K562 (cell line): ENCODE measurements around the gene ANKH. TPM values are rescaled to one million over a fixed set of nuclear protein-coding genes. Genes with fewer than 3 reads are reported as not detected.

Experiments used
- GTF2A2 ChIP-seq: IDR thresholded peaks from 2 replicates; pipeline ENCODE4 v1.6.1; 2016; ENCODE audit warnings: mild to moderate bottlenecking, missing genetic modification characterization, missing compliant biosample characterization
- NFIC ChIP-seq: fragments of 450-650 bp; IDR thresholded peaks from 2 replicates; pipeline ENCODE4 v1.6.1; 2017; ENCODE audit warnings: mild to moderate bottlenecking, inconsistent platforms
- NFIX ChIP-seq: fragments of 250-450 bp; sonication (Bioruptor Pico); IDR thresholded peaks from 2 replicates; pipeline ENCODE4 v1.4.0; 2020; ENCODE audit warnings: low read depth, mild to moderate bottlenecking, moderate library complexity
- POLR2B ChIP-seq: fragments of 450-650 bp; IDR thresholded peaks from 2 replicates; pipeline ENCODE4 v1.6.1; 2018; ENCODE audit warnings: low read depth; ENCODE audit not compliant: partially characterized antibody
- RBBP5 ChIP-seq: fragments of 200-600 bp; sonication (generic); IDR thresholded peaks from 2 replicates; pipeline ENCODE4 v1.6.1; 2012; ENCODE audit warnings: borderline replicate concordance, mild to moderate bottlenecking, low read length, control low read depth, inconsistent platforms; ENCODE audit not compliant: insufficient read depth, poor library complexity, severe bottlenecking
- SMAD1 ChIP-seq: fragments of 150-350 bp; IDR thresholded peaks from 2 replicates; pipeline ENCODE4 v1.6.1; 2014; ENCODE audit warnings: low read length, low read depth; ENCODE audit not compliant: partially characterized antibody
- TAL1 ChIP-seq: fragments of 450-650 bp; IDR thresholded peaks from 2 replicates; pipeline ENCODE4 v1.6.1; 2016; ENCODE audit warnings: mild to moderate bottlenecking
- THRB ChIP-seq: fragments of 450-650 bp; formaldehyde crosslinking; conservative IDR thresholded peaks from 2 replicates; pipeline ENCODE4 v1.4.0; 2022; ENCODE audit warnings: mild to moderate bottlenecking, missing genetic modification characterization
- ZNF24 ChIP-seq: fragments of 450-650 bp; IDR thresholded peaks from 2 replicates; pipeline ENCODE4 v1.6.1; 2016
- ZNF398 ChIP-seq: fragments of 250-450 bp; sonication (Bioruptor Pico); IDR thresholded peaks from 2 replicates; pipeline ENCODE4 v1.8.0; 2021; ENCODE audit warnings: moderate library complexity, mild to moderate bottlenecking, inconsistent platforms
- ZNF586 ChIP-seq: fragments of 450-650 bp; formaldehyde crosslinking; conservative IDR thresholded peaks from 2 replicates; pipeline ENCODE4 v1.4.0; 2020; ENCODE audit warnings: mild to moderate bottlenecking, moderate library complexity
- ZNF79 ChIP-seq: fragments of 250-450 bp; sonication (Bioruptor Pico); IDR thresholded peaks from 2 replicates; pipeline ENCODE4 v1.4.0; 2020; ENCODE audit warnings: low read depth, mild to moderate bottlenecking, moderate library complexity
- polyA plus RNA-seq, 8 experiments: library from polyadenylated mRNA; depleted of rRNA in 4 of 8; stranded (reverse) in 5 of 8; unstranded in 3 of 8; fragments of >200 nt; fragmentation: Nextera tagmentation in 2 of 8; fragmentation: Illumina TruSeq in 1 of 8; extraction: Ambion mirVana in 2 of 8; extraction: Trizol in 1 of 8; gene quantifications; 2 replicates each; pipeline versions ENCODE4 v1.2.1 to v1.2.3, GENCODE V29; 2011 to 2014; ENCODE audit warnings: inconsistent platforms in 1 of 8, missing spikeins in 1 of 8
- total RNA-seq, 7 experiments: library from RNA; depleted of rRNA in 6 of 7; stranded (reverse); fragments of >200 nt in 6 of 7; fragmentation: Illumina TruSeq in 2 of 7; extraction: Trizol in 2 of 7; gene quantifications; 2 replicates each; pipeline versions ENCODE4 v1.2.1 to v1.2.3, GENCODE V29; 2011 to 2021; ENCODE audit warnings: low replicate concordance in 1 of 7
- TF ChIP-seq, protein P1 (sequence below): fragments of 200-800 bp; sonication (Bioruptor generic); IDR thresholded peaks from 2 replicates; pipeline ENCODE4 v1.6.1; 2016; ENCODE audit warnings: missing genetic modification characterization, missing compliant biosample characterization

The ANKH gene
- total and polyA plus RNA-seq, 9 of the 15 experiments (the other 6 are each of a cell fraction or from before 2014, with no cell fraction given) = 0.79 to 12.2 (median 4.5) TPM

- TF ChIP-seq, protein P1, sequence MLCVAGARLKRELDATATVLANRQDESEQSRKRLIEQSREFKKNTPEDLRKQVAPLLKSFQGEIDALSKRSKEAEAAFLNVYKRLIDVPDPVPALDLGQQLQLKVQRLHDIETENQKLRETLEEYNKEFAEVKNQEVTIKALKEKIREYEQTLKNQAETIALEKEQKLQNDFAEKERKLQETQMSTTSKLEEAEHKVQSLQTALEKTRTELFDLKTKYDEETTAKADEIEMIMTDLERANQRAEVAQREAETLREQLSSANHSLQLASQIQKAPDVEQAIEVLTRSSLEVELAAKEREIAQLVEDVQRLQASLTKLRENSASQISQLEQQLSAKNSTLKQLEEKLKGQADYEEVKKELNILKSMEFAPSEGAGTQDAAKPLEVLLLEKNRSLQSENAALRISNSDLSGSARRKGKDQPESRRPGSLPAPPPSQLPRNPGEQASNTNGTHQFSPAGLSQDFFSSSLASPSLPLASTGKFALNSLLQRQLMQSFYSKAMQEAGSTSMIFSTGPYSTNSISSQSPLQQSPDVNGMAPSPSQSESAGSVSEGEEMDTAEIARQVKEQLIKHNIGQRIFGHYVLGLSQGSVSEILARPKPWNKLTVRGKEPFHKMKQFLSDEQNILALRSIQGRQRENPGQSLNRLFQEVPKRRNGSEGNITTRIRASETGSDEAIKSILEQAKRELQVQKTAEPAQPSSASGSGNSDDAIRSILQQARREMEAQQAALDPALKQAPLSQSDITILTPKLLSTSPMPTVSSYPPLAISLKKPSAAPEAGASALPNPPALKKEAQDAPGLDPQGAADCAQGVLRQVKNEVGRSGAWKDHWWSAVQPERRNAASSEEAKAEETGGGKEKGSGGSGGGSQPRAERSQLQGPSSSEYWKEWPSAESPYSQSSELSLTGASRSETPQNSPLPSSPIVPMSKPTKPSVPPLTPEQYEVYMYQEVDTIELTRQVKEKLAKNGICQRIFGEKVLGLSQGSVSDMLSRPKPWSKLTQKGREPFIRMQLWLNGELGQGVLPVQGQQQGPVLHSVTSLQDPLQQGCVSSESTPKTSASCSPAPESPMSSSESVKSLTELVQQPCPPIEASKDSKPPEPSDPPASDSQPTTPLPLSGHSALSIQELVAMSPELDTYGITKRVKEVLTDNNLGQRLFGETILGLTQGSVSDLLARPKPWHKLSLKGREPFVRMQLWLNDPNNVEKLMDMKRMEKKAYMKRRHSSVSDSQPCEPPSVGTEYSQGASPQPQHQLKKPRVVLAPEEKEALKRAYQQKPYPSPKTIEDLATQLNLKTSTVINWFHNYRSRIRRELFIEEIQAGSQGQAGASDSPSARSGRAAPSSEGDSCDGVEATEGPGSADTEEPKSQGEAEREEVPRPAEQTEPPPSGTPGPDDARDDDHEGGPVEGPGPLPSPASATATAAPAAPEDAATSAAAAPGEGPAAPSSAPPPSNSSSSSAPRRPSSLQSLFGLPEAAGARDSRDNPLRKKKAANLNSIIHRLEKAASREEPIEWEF = no peak
- TF ChIP-seq ZNF24 (peak; percentile 80), ZNF398 (CRISPR knock-in tag) (no peak), TAL1 (no peak), THRB (no peak), NFIC (peak; percentile 75), NFIX (CRISPR knock-in tag) (no peak), RBBP5 (peak; percentile 98), ZNF79 (CRISPR knock-in tag) (no peak), GTF2A2 (tag) (no peak), ZNF586 (no peak), SMAD1 (peak; percentile 69), POLR2B (peak; percentile 94)
Observed at GRCh38 chr5:14664270-14665100, 207.1 kb downstream of the ANKH start, which contains the start of gene OTULIN (continued).
